ENCODE data around the gene ARID1B. TPM values are rescaled to one million over a fixed set of nuclear protein-coding genes. Genes with fewer than 3 reads are reported as not detected.

ARID1B gene
- total RNA-seq, 1 donor from 2014 or later, result 59.3 TPM

GRCh38 chr6:157101166-157101565, 324.0 kb downstream of the ARID1B start:
- Mint-ChIP-seq H3K4me3 (ENCODE audit: unreplicated experiment) (no peak overlapping the region), H3K27ac (ENCODE audit: unreplicated experiment) (no peak overlapping the region), H3K4me1 (ENCODE audit: low read depth) (peaks cover under 1% of the 10 kb centered on the region), H3K9me3 (ENCODE audit: low read depth) (no peaks in the 10 kb centered on the region), H3K27me3 (ENCODE audit: low read depth) (no peaks in the 10 kb centered on the region), H3K36me3 (ENCODE audit: low read depth) (peaks cover 3% of the 10 kb centered on the region)
- TF ChIP-seq CTCF (IDR thresholded peaks at IDR 0.05), result no peak
- no peak for DNase-seq (ENCODE audit: low spot score)

- Mint-ChIP-seq H3K9me3 (ENCODE audit: low read depth) (no peaks in the 10 kb centered on the region), H3K27ac (ENCODE audit: unreplicated experiment) (no peak overlapping the region), H3K36me3 (ENCODE audit: low read depth) (no peaks in the 10 kb centered on the region), H3K27me3 (ENCODE audit: low read depth) (no peaks in the 10 kb centered on the region), H3K4me1 (ENCODE audit: low read depth) (peaks cover 35% of the 10 kb centered on the region), H3K4me3 (ENCODE audit: unreplicated experiment) (no peak overlapping the region)
- TF ChIP-seq CTCF (IDR thresholded peaks at IDR 0.05), result no peak
- no peak for DNase-seq (ENCODE audit: low spot score)
These were observed 327.6 kb downstream of the ARID1B start for GRCh38 chr6:157104803-157105202.

GRCh38 chr6:157106487-157106886, 329.3 kb downstream of the ARID1B start:
- no peak for TF ChIP-seq CTCF (IDR thresholded peaks at IDR 0.05)
- no peak overlapping the region for H3K4me3 Mint-ChIP-seq (ENCODE audit: unreplicated experiment)
- no peak for DNase-seq (ENCODE audit: low spot score)
- H3K27me3 Mint-ChIP-seq (ENCODE audit: low read depth), result no peaks in the 10 kb centered on the region
- peak overlapping the region; percentile 80 for H3K27ac Mint-ChIP-seq (ENCODE audit: unreplicated experiment)
- peaks cover 43% of the 10 kb centered on the region for H3K4me1 Mint-ChIP-seq (ENCODE audit: low read depth)
- H3K9me3 Mint-ChIP-seq (ENCODE audit: low read depth), result no peaks in the 10 kb centered on the region
- no peaks in the 10 kb centered on the region for H3K36me3 Mint-ChIP-seq (ENCODE audit: low read depth)

- H3K27me3 Mint-ChIP-seq (ENCODE audit: low read depth), result no peaks in the 10 kb centered on the region
- H3K4me3 Mint-ChIP-seq (ENCODE audit: unreplicated experiment), result no peak overlapping the region
- H3K4me1 Mint-ChIP-seq (ENCODE audit: low read depth), result peaks cover 43% of the 10 kb centered on the region
- DNase-seq (ENCODE audit: low spot score), result no peak
- no peaks in the 10 kb centered on the region for H3K9me3 Mint-ChIP-seq (ENCODE audit: low read depth)
- H3K36me3 Mint-ChIP-seq (ENCODE audit: low read depth), result no peaks in the 10 kb centered on the region
- H3K27ac Mint-ChIP-seq (ENCODE audit: unreplicated experiment), result peak overlapping the region; percentile 89
- TF ChIP-seq CTCF (IDR thresholded peaks at IDR 0.05), result no peak
These were observed 330.4 kb downstream of the ARID1B start for GRCh38 chr6:157107571-157107914.

- no peak overlapping the region for H3K4me3 Mint-ChIP-seq (ENCODE audit: unreplicated experiment)
- H3K27ac Mint-ChIP-seq (ENCODE audit: unreplicated experiment), result peak overlapping the region; percentile 89
- no peaks in the 10 kb centered on the region for H3K27me3 Mint-ChIP-seq (ENCODE audit: low read depth)
- peaks cover 43% of the 10 kb centered on the region for H3K4me1 Mint-ChIP-seq (ENCODE audit: low read depth)
- no peaks in the 10 kb centered on the region for H3K9me3 Mint-ChIP-seq (ENCODE audit: low read depth)
- DNase-seq (ENCODE audit: low spot score), result no peak
- H3K36me3 Mint-ChIP-seq (ENCODE audit: low read depth), result no peaks in the 10 kb centered on the region
- TF ChIP-seq CTCF (IDR thresholded peaks at IDR 0.05), result no peak
These were observed 330.9 kb downstream of the ARID1B start for GRCh38 chr6:157107915-157108651.

Measured in chondrocyte (in vitro differentiated cells).